ENCODE results near the gene DHX8. TPM values are rescaled to one million over a fixed set of nuclear protein-coding genes. Genes with fewer than 3 reads are reported as not detected.

The DHX8 gene
- total and polyA plus RNA-seq, 2 of the 8 experiments (the other 6 are each of a cell fraction or from before 2014, with no cell fraction given), result 30.5 to 59.4 TPM

DNA sequence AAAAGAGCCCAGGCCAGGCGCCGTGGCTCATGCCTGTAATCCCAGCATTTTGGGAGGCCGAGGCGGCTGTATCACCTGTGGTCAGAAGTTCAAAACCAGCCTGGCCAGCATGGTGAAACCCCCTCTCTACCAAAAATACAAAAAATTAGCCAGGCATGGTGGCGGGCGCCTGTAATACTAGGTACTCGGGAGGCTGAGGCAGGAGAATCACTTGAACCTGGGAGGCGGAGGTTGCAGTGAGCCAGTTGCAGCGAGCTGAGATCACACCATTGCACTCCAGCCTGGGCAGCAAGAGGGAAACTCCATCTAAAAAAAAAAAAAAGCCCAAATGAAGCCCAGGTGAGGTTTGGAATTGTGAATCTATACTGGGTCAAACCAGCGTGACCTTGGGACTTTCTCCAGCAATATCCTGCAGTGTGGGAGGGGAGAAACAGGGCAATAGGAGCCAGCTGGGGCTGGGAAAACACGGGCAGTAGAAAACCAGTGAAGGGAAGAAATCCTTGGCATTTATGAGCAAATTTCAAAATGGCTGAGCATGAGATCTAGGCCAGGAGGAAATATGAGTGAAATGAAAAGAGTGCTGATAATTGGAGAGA, 8.2 kb upstream of the DHX8 start (continued):
- TF ChIP-seq, protein P1, sequence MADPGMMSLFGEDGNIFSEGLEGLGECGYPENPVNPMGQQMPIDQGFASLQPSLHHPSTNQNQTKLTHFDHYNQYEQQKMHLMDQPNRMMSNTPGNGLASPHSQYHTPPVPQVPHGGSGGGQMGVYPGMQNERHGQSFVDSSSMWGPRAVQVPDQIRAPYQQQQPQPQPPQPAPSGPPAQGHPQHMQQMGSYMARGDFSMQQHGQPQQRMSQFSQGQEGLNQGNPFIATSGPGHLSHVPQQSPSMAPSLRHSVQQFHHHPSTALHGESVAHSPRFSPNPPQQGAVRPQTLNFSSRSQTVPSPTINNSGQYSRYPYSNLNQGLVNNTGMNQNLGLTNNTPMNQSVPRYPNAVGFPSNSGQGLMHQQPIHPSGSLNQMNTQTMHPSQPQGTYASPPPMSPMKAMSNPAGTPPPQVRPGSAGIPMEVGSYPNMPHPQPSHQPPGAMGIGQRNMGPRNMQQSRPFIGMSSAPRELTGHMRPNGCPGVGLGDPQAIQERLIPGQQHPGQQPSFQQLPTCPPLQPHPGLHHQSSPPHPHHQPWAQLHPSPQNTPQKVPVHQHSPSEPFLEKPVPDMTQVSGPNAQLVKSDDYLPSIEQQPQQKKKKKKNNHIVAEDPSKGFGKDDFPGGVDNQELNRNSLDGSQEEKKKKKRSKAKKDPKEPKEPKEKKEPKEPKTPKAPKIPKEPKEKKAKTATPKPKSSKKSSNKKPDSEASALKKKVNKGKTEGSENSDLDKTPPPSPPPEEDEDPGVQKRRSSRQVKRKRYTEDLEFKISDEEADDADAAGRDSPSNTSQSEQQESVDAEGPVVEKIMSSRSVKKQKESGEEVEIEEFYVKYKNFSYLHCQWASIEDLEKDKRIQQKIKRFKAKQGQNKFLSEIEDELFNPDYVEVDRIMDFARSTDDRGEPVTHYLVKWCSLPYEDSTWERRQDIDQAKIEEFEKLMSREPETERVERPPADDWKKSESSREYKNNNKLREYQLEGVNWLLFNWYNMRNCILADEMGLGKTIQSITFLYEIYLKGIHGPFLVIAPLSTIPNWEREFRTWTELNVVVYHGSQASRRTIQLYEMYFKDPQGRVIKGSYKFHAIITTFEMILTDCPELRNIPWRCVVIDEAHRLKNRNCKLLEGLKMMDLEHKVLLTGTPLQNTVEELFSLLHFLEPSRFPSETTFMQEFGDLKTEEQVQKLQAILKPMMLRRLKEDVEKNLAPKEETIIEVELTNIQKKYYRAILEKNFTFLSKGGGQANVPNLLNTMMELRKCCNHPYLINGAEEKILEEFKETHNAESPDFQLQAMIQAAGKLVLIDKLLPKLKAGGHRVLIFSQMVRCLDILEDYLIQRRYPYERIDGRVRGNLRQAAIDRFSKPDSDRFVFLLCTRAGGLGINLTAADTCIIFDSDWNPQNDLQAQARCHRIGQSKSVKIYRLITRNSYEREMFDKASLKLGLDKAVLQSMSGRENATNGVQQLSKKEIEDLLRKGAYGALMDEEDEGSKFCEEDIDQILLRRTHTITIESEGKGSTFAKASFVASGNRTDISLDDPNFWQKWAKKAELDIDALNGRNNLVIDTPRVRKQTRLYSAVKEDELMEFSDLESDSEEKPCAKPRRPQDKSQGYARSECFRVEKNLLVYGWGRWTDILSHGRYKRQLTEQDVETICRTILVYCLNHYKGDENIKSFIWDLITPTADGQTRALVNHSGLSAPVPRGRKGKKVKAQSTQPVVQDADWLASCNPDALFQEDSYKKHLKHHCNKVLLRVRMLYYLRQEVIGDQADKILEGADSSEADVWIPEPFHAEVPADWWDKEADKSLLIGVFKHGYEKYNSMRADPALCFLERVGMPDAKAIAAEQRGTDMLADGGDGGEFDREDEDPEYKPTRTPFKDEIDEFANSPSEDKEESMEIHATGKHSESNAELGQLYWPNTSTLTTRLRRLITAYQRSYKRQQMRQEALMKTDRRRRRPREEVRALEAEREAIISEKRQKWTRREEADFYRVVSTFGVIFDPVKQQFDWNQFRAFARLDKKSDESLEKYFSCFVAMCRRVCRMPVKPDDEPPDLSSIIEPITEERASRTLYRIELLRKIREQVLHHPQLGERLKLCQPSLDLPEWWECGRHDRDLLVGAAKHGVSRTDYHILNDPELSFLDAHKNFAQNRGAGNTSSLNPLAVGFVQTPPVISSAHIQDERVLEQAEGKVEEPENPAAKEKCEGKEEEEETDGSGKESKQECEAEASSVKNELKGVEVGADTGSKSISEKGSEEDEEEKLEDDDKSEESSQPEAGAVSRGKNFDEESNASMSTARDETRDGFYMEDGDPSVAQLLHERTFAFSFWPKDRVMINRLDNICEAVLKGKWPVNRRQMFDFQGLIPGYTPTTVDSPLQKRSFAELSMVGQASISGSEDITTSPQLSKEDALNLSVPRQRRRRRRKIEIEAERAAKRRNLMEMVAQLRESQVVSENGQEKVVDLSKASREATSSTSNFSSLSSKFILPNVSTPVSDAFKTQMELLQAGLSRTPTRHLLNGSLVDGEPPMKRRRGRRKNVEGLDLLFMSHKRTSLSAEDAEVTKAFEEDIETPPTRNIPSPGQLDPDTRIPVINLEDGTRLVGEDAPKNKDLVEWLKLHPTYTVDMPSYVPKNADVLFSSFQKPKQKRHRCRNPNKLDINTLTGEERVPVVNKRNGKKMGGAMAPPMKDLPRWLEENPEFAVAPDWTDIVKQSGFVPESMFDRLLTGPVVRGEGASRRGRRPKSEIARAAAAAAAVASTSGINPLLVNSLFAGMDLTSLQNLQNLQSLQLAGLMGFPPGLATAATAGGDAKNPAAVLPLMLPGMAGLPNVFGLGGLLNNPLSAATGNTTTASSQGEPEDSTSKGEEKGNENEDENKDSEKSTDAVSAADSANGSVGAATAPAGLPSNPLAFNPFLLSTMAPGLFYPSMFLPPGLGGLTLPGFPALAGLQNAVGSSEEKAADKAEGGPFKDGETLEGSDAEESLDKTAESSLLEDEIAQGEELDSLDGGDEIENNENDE (IDR thresholded peaks at IDR 0.05; ENCODE audit: insufficient replicate concordance, low read length), result no peak
- TF ChIP-seq, protein P2, sequence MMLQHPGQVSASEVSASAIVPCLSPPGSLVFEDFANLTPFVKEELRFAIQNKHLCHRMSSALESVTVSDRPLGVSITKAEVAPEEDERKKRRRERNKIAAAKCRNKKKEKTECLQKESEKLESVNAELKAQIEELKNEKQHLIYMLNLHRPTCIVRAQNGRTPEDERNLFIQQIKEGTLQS (IDR thresholded peaks at IDR 0.05; ENCODE audit: insufficient read depth, low read depth, low read length), result no peak
- TF ChIP-seq KDM5A (IDR thresholded peaks at IDR 0.05; ENCODE audit: low read length), result no peak
- no peak for TF ChIP-seq CBX5 (IDR thresholded peaks at IDR 0.05; ENCODE audit: low read depth, low read length)
- no peak for TF ChIP-seq SP4 (IDR thresholded peaks at IDR 0.05; ENCODE audit: low read length)
- TF ChIP-seq RNF2 (IDR thresholded peaks at IDR 0.05; ENCODE audit: borderline replicate concordance, low read depth, low read length, missing control alignments, poor library complexity, severe bottlenecking), result no peak
- no peak for TF ChIP-seq SIRT6 (IDR thresholded peaks at IDR 0.05; ENCODE audit: low read length)

Measured in H1 (cell line).